NCI-H524 (cell line): ENCODE results near the gene ATIC.
A peak's percentile ranks its signal among the peaks of the same experiment; 100 is the strongest.

Experiments
- DNase-seq, 2 experiments: peaks; one replicate each; lab custom pipeline; 2025; lab: John Stamatoyannopoulos, UW

The ATIC gene

GRCh38 chr2:215376103-215376780 is 64.4 kb downstream of the ATIC start:
- no peak for DNase-seq

- no peak for DNase-seq
Measured at GRCh38 chr2:215377283-215377682, 65.4 kb downstream of the ATIC start.

- no peak for DNase-seq
Measured at GRCh38 chr2:215378045-215378444, 66.2 kb downstream of the ATIC start.

GRCh38 chr2:215379039-215379438 is 67.2 kb downstream of the ATIC start:
- no peak for DNase-seq

GRCh38 chr2:215379948-215380347 is 68.1 kb downstream of the ATIC start:
- DNase-seq: no peak

GRCh38 chr2:215380699-215381098 is 68.8 kb downstream of the ATIC start:
- DNase-seq: no peak

GRCh38 chr2:215382011-215382410 is 70.2 kb downstream of the ATIC start:
- DNase-seq: no peak

- no peak for DNase-seq
Measured at GRCh38 chr2:215382480-215382879, 70.6 kb downstream of the ATIC start.

- DNase-seq: no peak
Measured at GRCh38 chr2:215383652-215384279, 71.9 kb downstream of the ATIC start.

- DNase-seq: no peak
Measured at GRCh38 chr2:215384710-215385109, 72.9 kb downstream of the ATIC start.

GRCh38 chr2:215386566-215386965 is 74.7 kb downstream of the ATIC start:
- DNase-seq: no peak

GRCh38 chr2:215388002-215388728 is 76.3 kb downstream of the ATIC start:
- DNase-seq: no peak

- DNase-seq: no peak
Measured at GRCh38 chr2:215390550-215390913, 78.7 kb downstream of the ATIC start.

- DNase-seq: no peak
Measured at GRCh38 chr2:215391531-215391930, 79.7 kb downstream of the ATIC start.

- DNase-seq: no peak
Measured at GRCh38 chr2:215392164-215392563, 80.3 kb downstream of the ATIC start.

GRCh38 chr2:215392687-215393270 is 80.9 kb downstream of the ATIC start:
- DNase-seq: no peak

- DNase-seq: peak; percentile 68 to 92
Measured at GRCh38 chr2:215394102-215394805, 82.4 kb downstream of the ATIC start.

GRCh38 chr2:215395687-215396460 is 84.0 kb downstream of the ATIC start:
- no peak for DNase-seq

- no peak for DNase-seq
Measured at GRCh38 chr2:215396595-215397313, 84.9 kb downstream of the ATIC start.

GRCh38 chr2:215397632-215398341 is 85.9 kb downstream of the ATIC start:
- DNase-seq: no peak
